Ramos (cell line): ENCODE results near the gene CUBN.

Source experiments
- in situ Hi-C: fragments of 300-500 bp; cut with MboI; formaldehyde crosslinking; loops from one replicate; pipeline ENCODE4 v1.14.3; 2022; ENCODE audit warnings: low sequenced_read_pairs; ENCODE audit not compliant: unreplicated experiment

CUBN gene

GRCh38 chr10:16777473-16778370 lies 351.9 kb downstream of the CUBN start:
- in situ Hi-C loops: loop anchor here (25.0 kb wide), 1 partner anchor 890 kb away; no protein-coding TSS in a partner anchor

GRCh38 chr10:16776896-16777295 lies 352.7 kb downstream of the CUBN start:
- in situ Hi-C loops: loop anchor here (25.0 kb wide), 1 partner anchor 890 kb away; no protein-coding TSS in a partner anchor
